ENCODE data around the gene TRIP13.

TRIP13 gene

GRCh38 chr5:956941-957747 is 64.5 kb downstream of the TRIP13 start:
- no peak overlapping the region for H3K27ac ChIP-seq (ENCODE audit: low read depth, low read length)
- no peaks in the 10 kb centered on the region for H3K4me1 ChIP-seq (ENCODE audit: control insufficient read depth, low read length)
- no peaks in the 10 kb centered on the region for H3F3A ChIP-seq (ENCODE audit: control insufficient read depth, insufficient read depth)
- H3K4me3 ChIP-seq (ENCODE audit: low read length): no peak overlapping the region
- TF ChIP-seq EZH2phosphoT487 (IDR thresholded peaks at IDR 0.05; ENCODE audit: borderline replicate concordance, low read length): no peak
- TF ChIP-seq, protein P1, sequence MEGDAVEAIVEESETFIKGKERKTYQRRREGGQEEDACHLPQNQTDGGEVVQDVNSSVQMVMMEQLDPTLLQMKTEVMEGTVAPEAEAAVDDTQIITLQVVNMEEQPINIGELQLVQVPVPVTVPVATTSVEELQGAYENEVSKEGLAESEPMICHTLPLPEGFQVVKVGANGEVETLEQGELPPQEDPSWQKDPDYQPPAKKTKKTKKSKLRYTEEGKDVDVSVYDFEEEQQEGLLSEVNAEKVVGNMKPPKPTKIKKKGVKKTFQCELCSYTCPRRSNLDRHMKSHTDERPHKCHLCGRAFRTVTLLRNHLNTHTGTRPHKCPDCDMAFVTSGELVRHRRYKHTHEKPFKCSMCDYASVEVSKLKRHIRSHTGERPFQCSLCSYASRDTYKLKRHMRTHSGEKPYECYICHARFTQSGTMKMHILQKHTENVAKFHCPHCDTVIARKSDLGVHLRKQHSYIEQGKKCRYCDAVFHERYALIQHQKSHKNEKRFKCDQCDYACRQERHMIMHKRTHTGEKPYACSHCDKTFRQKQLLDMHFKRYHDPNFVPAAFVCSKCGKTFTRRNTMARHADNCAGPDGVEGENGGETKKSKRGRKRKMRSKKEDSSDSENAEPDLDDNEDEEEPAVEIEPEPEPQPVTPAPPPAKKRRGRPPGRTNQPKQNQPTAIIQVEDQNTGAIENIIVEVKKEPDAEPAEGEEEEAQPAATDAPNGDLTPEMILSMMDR (IDR thresholded peaks at IDR 0.05; ENCODE audit: low read depth, low read length, poor library complexity, severe bottlenecking): no peak
- H3K4me2 ChIP-seq (ENCODE audit: low read length): no peak overlapping the region
- no peaks in the 10 kb centered on the region for H3K27me3 ChIP-seq (ENCODE audit: control insufficient read depth, low read length)
- H3K9me2 ChIP-seq (replicated peaks; ENCODE audit: control insufficient read depth, low read length): no peaks in the 10 kb centered on the region
- H3K79me2 ChIP-seq (ENCODE audit: control insufficient read depth, low read length): no peaks in the 10 kb centered on the region
- no peaks in the 10 kb centered on the region for H3K9me3 ChIP-seq (ENCODE audit: control insufficient read depth, insufficient read depth, low read length)
- H4K20me1 ChIP-seq (ENCODE audit: control insufficient read depth, insufficient read depth, low read depth, low read length): no peaks in the 10 kb centered on the region
- H3K36me3 ChIP-seq (ENCODE audit: control insufficient read depth, low read length): no peaks in the 10 kb centered on the region

- Histone ChIP-seq H3K9me2 (replicated peaks; ENCODE audit: control insufficient read depth, low read length) (no peaks in the 10 kb centered on the region), H3K36me3 (ENCODE audit: control insufficient read depth, low read length) (no peaks in the 10 kb centered on the region), H3K27me3 (ENCODE audit: control insufficient read depth, low read length) (no peaks in the 10 kb centered on the region), H3K4me2 (ENCODE audit: low read length) (no peak overlapping the region), H3K4me3 (ENCODE audit: low read length) (no peak overlapping the region), H3K27ac (ENCODE audit: low read depth, low read length) (no peak overlapping the region), H3K9me3 (ENCODE audit: control insufficient read depth, insufficient read depth, low read length) (no peaks in the 10 kb centered on the region), H3K79me2 (ENCODE audit: control insufficient read depth, low read length) (no peaks in the 10 kb centered on the region), H3K4me1 (ENCODE audit: control insufficient read depth, low read length) (peaks cover 2% of the 10 kb centered on the region; the same call in 1 of the 2 replicates), H3F3A (ENCODE audit: control insufficient read depth, insufficient read depth) (no peaks in the 10 kb centered on the region), H4K20me1 (ENCODE audit: control insufficient read depth, insufficient read depth, low read depth, low read length) (no peaks in the 10 kb centered on the region)
- TF ChIP-seq EZH2phosphoT487 (IDR thresholded peaks at IDR 0.05; ENCODE audit: borderline replicate concordance, low read length): no peak
- TF ChIP-seq, protein P1 (IDR thresholded peaks at IDR 0.05; ENCODE audit: low read depth, low read length, poor library complexity, severe bottlenecking): no peak
Measured at GRCh38 chr5:957748-958485, 65.2 kb downstream of the TRIP13 start.

- peaks cover 12% of the 10 kb centered on the region for H3K4me1 ChIP-seq (ENCODE audit: control insufficient read depth, low read length)
- no peak overlapping the region for H3K4me3 ChIP-seq (ENCODE audit: low read length)
- no peaks in the 10 kb centered on the region for H3K9me3 ChIP-seq (ENCODE audit: control insufficient read depth, insufficient read depth, low read length)
- H3K4me2 ChIP-seq (ENCODE audit: low read length): no peak overlapping the region
- H3K27me3 ChIP-seq (ENCODE audit: control insufficient read depth, low read length): no peaks in the 10 kb centered on the region
- no peaks in the 10 kb centered on the region for H3K36me3 ChIP-seq (ENCODE audit: control insufficient read depth, low read length)
- TF ChIP-seq, protein P1 (IDR thresholded peaks at IDR 0.05; ENCODE audit: low read depth, low read length, poor library complexity, severe bottlenecking): no peak
- TF ChIP-seq EZH2phosphoT487 (IDR thresholded peaks at IDR 0.05; ENCODE audit: borderline replicate concordance, low read length): no peak
- no peaks in the 10 kb centered on the region for H3K79me2 ChIP-seq (ENCODE audit: control insufficient read depth, low read length)
- no peak overlapping the region for H3K27ac ChIP-seq (ENCODE audit: low read depth, low read length)
- H4K20me1 ChIP-seq (ENCODE audit: control insufficient read depth, insufficient read depth, low read depth, low read length): no peaks in the 10 kb centered on the region
- H3K9me2 ChIP-seq (replicated peaks; ENCODE audit: control insufficient read depth, low read length): no peaks in the 10 kb centered on the region
- H3F3A ChIP-seq (ENCODE audit: control insufficient read depth, insufficient read depth): no peaks in the 10 kb centered on the region
Measured at GRCh38 chr5:958701-959571, 66.3 kb downstream of the TRIP13 start.
